Stimulated activated CD4-positive, alpha-beta T cell treated with anti-CD3 and anti-CD28 coated beads, Interleukin-15, amount 100 ng/mL, for 48 hours (primary cell): ENCODE data around the gene IQGAP1.
"Not testable (repeated sequence)": the region's sequence is repeated elsewhere in the genome, so short reads cannot be mapped to it uniquely, and the experiment has no call there.

Experiments
- DNase-seq, 2 donors: peaks; one replicate each; pipeline ENCODE4 v3.0.0-alpha.2; 2020; ENCODE audit warnings: low read depth in 2 of 2

The IQGAP1 gene

GRCh38 chr15:90407871-90408317 lies 19.9 kb downstream of the IQGAP1 start:
- DNase-seq, result no peak

GRCh38 chr15:90408657-90409056 lies 20.6 kb downstream of the IQGAP1 start:
- no peak for DNase-seq

GRCh38 chr15:90409587-90409986 lies 21.5 kb downstream of the IQGAP1 start:
- not testable (repeated sequence) for DNase-seq

GRCh38 chr15:90410316-90410715 lies 22.3 kb downstream of the IQGAP1 start:
- not testable (repeated sequence) for DNase-seq

- DNase-seq, result no peak
Measured at GRCh38 chr15:90411176-90411575, 23.1 kb downstream of the IQGAP1 start.

- no peak for DNase-seq
Measured at GRCh38 chr15:90412356-90413194, 24.5 kb downstream of the IQGAP1 start.

GRCh38 chr15:90413411-90414379 lies 25.7 kb downstream of the IQGAP1 start:
- DNase-seq, result no peak

- peak; percentile 28 to 40 for DNase-seq
Measured at GRCh38 chr15:90414408-90415028, 26.5 kb downstream of the IQGAP1 start.

- DNase-seq, result not testable (repeated sequence)
Measured at GRCh38 chr15:90416052-90416451, 28.0 kb downstream of the IQGAP1 start.

GRCh38 chr15:90418627-90419026 lies 30.6 kb downstream of the IQGAP1 start:
- no peak for DNase-seq

- DNase-seq, result no peak
Measured at GRCh38 chr15:90419206-90419605, 31.2 kb downstream of the IQGAP1 start.

GRCh38 chr15:90419738-90420406 lies 31.8 kb downstream of the IQGAP1 start:
- DNase-seq, result peak; percentile 29 to 34

GRCh38 chr15:90420451-90420850 lies 32.4 kb downstream of the IQGAP1 start:
- no peak for DNase-seq

- no peak for DNase-seq
Measured at GRCh38 chr15:90421527-90421926, 33.5 kb downstream of the IQGAP1 start.

- DNase-seq, result no peak
Measured at GRCh38 chr15:90422043-90422442, 34.0 kb downstream of the IQGAP1 start.

- DNase-seq, result no peak
Measured at GRCh38 chr15:90422936-90423335, 34.9 kb downstream of the IQGAP1 start.

- no peak for DNase-seq
Measured at GRCh38 chr15:90423801-90424319, 35.8 kb downstream of the IQGAP1 start.

- DNase-seq, result no peak
Measured at GRCh38 chr15:90425726-90426346, 37.8 kb downstream of the IQGAP1 start.

- no peak for DNase-seq
Measured at GRCh38 chr15:90427185-90427584, 39.1 kb downstream of the IQGAP1 start.

- no peak for DNase-seq
Measured at GRCh38 chr15:90432253-90432652, 44.2 kb downstream of the IQGAP1 start.
